Fibroblast of villous mesenchyme (primary cell): ENCODE measurements around the gene MAPK10. TPM values are rescaled to one million over a fixed set of nuclear protein-coding genes. Genes with fewer than 3 reads are reported as not detected.

Experiments
- DNase-seq: peaks from one replicate; pipeline ENCODE4 v3.0.0-alpha.2; 2010; ENCODE audit warnings: low read depth
- H3K4me3 ChIP-seq: 2 replicates; pipeline ENCODE4 v1.5.1; 2011; ENCODE audit warnings: low read depth, mild to moderate bottlenecking, low read length
- total RNA-seq: library from RNA; depleted of rRNA; stranded (reverse); fragments of >200 nt; gene quantifications from 2 replicates; pipeline ENCODE4 v1.2.3, GENCODE V29; 2012
- TF ChIP-seq, protein P1 (sequence below): IDR thresholded peaks from 2 replicates; pipeline ENCODE4 v1.5.1; 2012; ENCODE audit warnings: low read depth, mild to moderate bottlenecking, low read length; ENCODE audit not compliant: insufficient read depth

Gene MAPK10
- total RNA-seq, 1 donor = 12.1 TPM

DNA sequence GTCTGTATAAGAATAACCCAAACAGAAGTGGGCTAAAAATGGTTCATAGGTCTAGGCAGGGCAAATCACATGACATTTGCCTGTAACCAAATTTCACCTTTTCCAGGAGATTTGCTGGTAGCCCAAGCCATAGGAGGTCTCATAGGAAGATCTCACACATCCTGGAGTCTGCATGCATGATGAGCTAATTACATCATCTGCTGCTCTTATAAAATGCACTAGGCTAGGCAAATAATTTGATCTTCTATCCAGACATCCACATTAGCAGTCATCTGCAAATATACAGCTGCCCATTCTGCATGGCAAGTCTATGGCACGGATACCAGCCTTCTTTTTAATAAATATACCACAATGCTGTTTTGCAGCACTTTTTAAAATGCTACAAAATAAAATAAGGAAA, 87.2 kb downstream of the MAPK10 start:
- no peak for DNase-seq
- TF ChIP-seq, protein P1, sequence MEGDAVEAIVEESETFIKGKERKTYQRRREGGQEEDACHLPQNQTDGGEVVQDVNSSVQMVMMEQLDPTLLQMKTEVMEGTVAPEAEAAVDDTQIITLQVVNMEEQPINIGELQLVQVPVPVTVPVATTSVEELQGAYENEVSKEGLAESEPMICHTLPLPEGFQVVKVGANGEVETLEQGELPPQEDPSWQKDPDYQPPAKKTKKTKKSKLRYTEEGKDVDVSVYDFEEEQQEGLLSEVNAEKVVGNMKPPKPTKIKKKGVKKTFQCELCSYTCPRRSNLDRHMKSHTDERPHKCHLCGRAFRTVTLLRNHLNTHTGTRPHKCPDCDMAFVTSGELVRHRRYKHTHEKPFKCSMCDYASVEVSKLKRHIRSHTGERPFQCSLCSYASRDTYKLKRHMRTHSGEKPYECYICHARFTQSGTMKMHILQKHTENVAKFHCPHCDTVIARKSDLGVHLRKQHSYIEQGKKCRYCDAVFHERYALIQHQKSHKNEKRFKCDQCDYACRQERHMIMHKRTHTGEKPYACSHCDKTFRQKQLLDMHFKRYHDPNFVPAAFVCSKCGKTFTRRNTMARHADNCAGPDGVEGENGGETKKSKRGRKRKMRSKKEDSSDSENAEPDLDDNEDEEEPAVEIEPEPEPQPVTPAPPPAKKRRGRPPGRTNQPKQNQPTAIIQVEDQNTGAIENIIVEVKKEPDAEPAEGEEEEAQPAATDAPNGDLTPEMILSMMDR = no peak
- no peak overlapping the region for H3K4me3 ChIP-seq

DNA sequence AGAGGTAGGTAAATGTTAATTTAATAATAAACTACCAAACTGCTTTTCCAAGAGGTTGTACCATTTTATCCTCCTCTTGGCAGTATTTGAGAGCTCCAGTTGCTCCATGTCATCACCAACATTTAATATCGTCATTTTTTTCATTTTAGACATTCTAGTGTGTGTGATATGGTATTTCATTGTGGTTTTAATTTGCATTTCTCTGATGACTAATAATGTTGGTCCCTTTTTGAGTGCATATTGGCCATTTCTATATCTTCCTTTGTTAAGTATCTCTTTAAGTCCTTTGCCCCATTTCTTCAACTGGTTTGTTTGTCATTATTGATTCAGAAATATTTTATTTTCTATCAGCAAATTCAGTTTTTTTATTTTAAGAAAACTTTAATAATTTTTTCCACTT, 88.8 kb downstream of the MAPK10 start:
- TF ChIP-seq, protein P1 = no peak
- no peak for DNase-seq
- H3K4me3 ChIP-seq = no peak overlapping the region

DNA sequence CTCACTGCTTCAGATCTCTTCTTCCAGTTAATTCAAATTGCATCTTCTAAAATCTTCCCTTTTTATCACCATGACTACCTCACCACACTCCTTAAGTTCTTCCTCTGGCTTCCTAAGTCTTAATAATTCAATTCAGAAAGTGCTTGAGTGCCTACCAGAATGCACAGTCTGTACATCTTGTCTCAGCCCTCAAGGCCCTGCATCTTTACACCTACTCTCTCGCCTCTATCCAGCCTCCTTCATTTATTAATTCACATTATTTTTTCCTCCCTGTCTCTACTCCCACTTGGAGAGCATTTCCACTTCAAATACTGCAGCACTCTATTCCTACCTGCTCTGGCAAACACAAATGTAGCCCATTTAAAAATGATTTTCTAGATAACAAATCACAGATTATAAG, 90.5 kb downstream of the MAPK10 start:
- no peak for DNase-seq
- H3K4me3 ChIP-seq = no peak overlapping the region
- TF ChIP-seq, protein P1 = no peak

DNA sequence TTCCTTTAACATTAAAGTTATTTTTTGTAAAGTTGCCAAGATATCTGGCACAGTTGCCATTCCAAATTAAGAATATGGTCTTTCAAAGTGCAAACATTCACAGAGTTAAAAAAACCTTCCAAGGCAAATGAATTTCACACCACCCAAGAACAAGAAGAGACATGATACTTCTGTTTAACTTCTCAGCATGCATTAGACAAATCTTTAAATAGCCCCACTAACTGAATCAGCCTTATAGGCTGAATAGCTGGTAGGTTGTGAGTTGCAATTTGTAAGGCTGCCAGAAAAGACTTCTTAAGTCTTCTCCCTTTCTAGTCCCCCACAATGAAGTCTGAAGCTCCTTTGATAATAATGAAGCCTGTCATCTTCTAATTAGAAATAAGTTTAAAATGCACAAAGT, 95.6 kb downstream of the MAPK10 start:
- no peak overlapping the region for H3K4me3 ChIP-seq
- DNase-seq = no peak
- TF ChIP-seq, protein P1 = no peak

DNA sequence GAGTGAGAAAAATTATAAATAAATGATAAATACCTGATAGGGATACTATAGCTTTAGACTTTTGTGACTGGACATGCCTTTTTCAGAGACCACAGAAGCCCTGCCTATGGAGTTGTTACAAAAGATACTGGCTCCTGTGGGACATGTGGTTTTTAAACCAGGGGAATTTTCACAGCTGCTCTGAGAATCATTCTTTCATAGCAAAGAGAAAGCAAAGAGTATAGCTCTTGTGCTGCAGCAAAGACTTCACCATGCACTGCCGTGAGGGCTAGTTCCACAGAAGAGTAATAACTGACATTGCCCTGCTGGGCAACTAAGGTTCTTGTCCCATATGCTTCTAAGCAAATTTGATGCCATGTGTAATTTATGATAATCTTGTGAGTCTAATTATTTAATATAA, 98.2 kb downstream of the MAPK10 start:
- no peak for DNase-seq
- TF ChIP-seq, protein P1 = no peak

DNA sequence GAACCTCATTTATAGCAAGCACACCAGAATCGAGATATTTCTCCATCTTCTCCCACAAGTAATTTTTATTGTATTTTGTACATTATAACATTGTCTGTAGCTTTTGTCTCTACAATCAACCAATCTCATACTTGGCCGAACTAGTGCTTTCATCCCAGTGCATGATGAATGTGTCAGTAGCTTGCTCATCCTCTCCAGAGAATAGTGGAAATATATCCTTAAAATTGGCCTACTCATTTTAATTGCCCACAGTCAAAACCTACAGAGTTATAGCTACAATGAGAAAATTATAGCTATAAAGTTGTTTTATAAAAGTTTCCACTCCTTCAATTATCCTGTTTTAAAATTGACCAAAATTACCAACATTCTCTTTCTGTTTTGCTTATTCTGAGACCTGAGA, 103.8 kb downstream of the MAPK10 start:
- no peak for DNase-seq
- TF ChIP-seq, protein P1 = no peak

More for the DNA sequence above, 98.2 kb downstream of the MAPK10 start:
- no peak overlapping the region for H3K4me3 ChIP-seq

DNA sequence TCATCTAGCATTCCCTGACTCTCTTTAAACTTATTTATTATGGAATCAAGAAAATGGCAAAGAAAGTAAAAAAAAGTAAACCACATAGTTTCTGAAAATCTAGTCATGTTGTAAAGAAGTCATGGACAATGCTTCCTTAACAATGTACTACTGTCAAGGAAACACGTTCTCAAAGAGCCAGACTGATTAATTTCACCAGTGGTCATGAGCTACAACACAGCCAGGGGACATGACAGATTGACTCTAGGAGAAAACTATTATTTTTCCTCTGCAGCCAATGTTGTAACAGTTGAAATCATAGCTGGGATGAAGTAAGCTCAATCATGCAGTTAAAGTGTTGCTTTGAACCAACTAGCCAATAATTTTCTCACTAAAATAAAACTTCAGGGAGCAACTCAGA, 109.2 kb downstream of the MAPK10 start:
- no peak overlapping the region for H3K4me3 ChIP-seq
- no peak for DNase-seq
- TF ChIP-seq, protein P1 = no peak

More for the DNA sequence above, 103.8 kb downstream of the MAPK10 start:
- no peak overlapping the region for H3K4me3 ChIP-seq
